ENCODE results near the gene METTL15. TPM values are rescaled to one million over a fixed set of nuclear protein-coding genes. Genes with fewer than 3 reads are reported as not detected.
"Not testable (repeated sequence)": the region's sequence is repeated elsewhere in the genome, so short reads cannot be mapped to it uniquely, and the experiment has no call there.

The METTL15 gene
- total RNA-seq, 1 experiment from 2014 or later, result 14.2 TPM

- DNase-seq (ENCODE audit: low read depth), result no peak
Observed at GRCh38 chr11:28195449-28195848, 87.3 kb downstream of the METTL15 start.

GRCh38 chr11:28209906-28210305, 101.7 kb downstream of the METTL15 start:
- DNase-seq (ENCODE audit: low read depth), result no peak

- DNase-seq (ENCODE audit: low read depth), result not testable (repeated sequence)
Observed at GRCh38 chr11:28222063-28222462, 113.9 kb downstream of the METTL15 start.

- no peak for DNase-seq (ENCODE audit: low read depth)
Observed at GRCh38 chr11:28223577-28223976, 115.4 kb downstream of the METTL15 start.

- no peak for DNase-seq (ENCODE audit: low read depth)
Observed at GRCh38 chr11:28223994-28224393, 115.8 kb downstream of the METTL15 start.

- no peak for DNase-seq (ENCODE audit: low read depth)
Observed at GRCh38 chr11:28227460-28227859, 119.3 kb downstream of the METTL15 start.

- no peak for DNase-seq (ENCODE audit: low read depth)
Observed at GRCh38 chr11:28228196-28228895, 120.2 kb downstream of the METTL15 start.

- DNase-seq (ENCODE audit: low read depth), result no peak
Observed at GRCh38 chr11:28231475-28231874, 123.3 kb downstream of the METTL15 start.

- DNase-seq (ENCODE audit: low read depth), result no peak
Observed at GRCh38 chr11:28232649-28233048, 124.5 kb downstream of the METTL15 start.

- no peak for DNase-seq (ENCODE audit: low read depth)
Observed at GRCh38 chr11:28241760-28242159, 133.6 kb downstream of the METTL15 start.

- DNase-seq (ENCODE audit: low read depth), result no peak
Observed at GRCh38 chr11:28242596-28242995, 134.4 kb downstream of the METTL15 start.

GRCh38 chr11:28243061-28243460, 134.9 kb downstream of the METTL15 start:
- no peak for DNase-seq (ENCODE audit: low read depth)

GRCh38 chr11:28243581-28243980, 135.4 kb downstream of the METTL15 start:
- DNase-seq (ENCODE audit: low read depth), result no peak

- DNase-seq (ENCODE audit: low read depth), result no peak
Observed at GRCh38 chr11:28245131-28245530, 136.9 kb downstream of the METTL15 start.

GRCh38 chr11:28250192-28250591, 142.0 kb downstream of the METTL15 start:
- DNase-seq (ENCODE audit: low read depth), result no peak

- DNase-seq (ENCODE audit: low read depth), result no peak
Observed at GRCh38 chr11:28251257-28251656, 143.1 kb downstream of the METTL15 start.

- no peak for DNase-seq (ENCODE audit: low read depth)
Observed at GRCh38 chr11:28257761-28258160, 149.6 kb downstream of the METTL15 start.

GRCh38 chr11:28259177-28259843, 151.1 kb downstream of the METTL15 start:
- no peak for DNase-seq (ENCODE audit: low read depth)

- no peak for DNase-seq (ENCODE audit: low read depth)
Observed at GRCh38 chr11:28268925-28269324, 160.7 kb downstream of the METTL15 start.

GRCh38 chr11:28269586-28269985, 161.4 kb downstream of the METTL15 start:
- DNase-seq (ENCODE audit: low read depth), result no peak

GRCh38 chr11:28272247-28272646, 164.1 kb downstream of the METTL15 start:
- DNase-seq (ENCODE audit: low read depth), result not testable (repeated sequence)

- no peak for DNase-seq (ENCODE audit: low read depth)
Observed at GRCh38 chr11:28274216-28274615, 166.0 kb downstream of the METTL15 start.

GRCh38 chr11:28284196-28284595, 176.0 kb downstream of the METTL15 start:
- no peak for DNase-seq (ENCODE audit: low read depth)
